CD8-positive, alpha-beta memory T cell (primary cell): ENCODE measurements around the gene KYAT1. TPM values are rescaled to one million over a fixed set of nuclear protein-coding genes. Genes with fewer than 3 reads are reported as not detected.

ENCODE experiments used
- CTCF ChIA-PET: fragments of 350-600 bp; sonication (Branson Sonifier 250); formaldehyde crosslinking; loops from one replicate; lab custom pipeline; 2021; ENCODE audit warnings: antibody characterized with exemption; lab: Charles Lee
- POLR2A ChIA-PET: fragments of 350-600 bp; sonication (Branson Sonifier 250); formaldehyde crosslinking; loops from one replicate; lab custom pipeline; 2021; ENCODE audit warnings: antibody characterized with exemption; lab: Charles Lee
- DNase-seq, 5 donors: peaks; one replicate each; pipeline versions ENCODE4 v3.0.0 to v3.0.0-alpha.2; 2020 to 2022; ENCODE audit warnings: mixed read lengths in 1 of 5
- H3K27ac ChIP-seq: one replicate; pipeline ENCODE4 v1.7.0; 2013; ENCODE audit warnings: low read depth, mild to moderate bottlenecking, low read length, moderate library complexity
- H3K27me3 ChIP-seq: 2 replicates; pipeline ENCODE4 v1.7.0; 2013; ENCODE audit warnings: low read length, mild to moderate bottlenecking; ENCODE audit not compliant: insufficient read depth, poor library complexity, severe bottlenecking
- H3K36me3 ChIP-seq: 2 replicates; pipeline ENCODE4 v1.7.0; 2013; ENCODE audit warnings: mild to moderate bottlenecking, low read length, moderate library complexity; ENCODE audit not compliant: insufficient read depth
- H3K4me1 ChIP-seq: 2 replicates; pipeline ENCODE4 v1.7.0; 2013; ENCODE audit warnings: mild to moderate bottlenecking, low read length, moderate library complexity; ENCODE audit not compliant: insufficient read depth
- H3K4me3 ChIP-seq: 2 replicates; pipeline ENCODE4 v1.7.0; 2013; ENCODE audit warnings: mild to moderate bottlenecking, low read length
- H3K9me3 ChIP-seq: 2 replicates; pipeline ENCODE4 v1.7.0; 2013; ENCODE audit warnings: mild to moderate bottlenecking, low read length
- H3K27ac Mint-ChIP-seq, 8 donors: one replicate each; pipeline ENCODE4 v1.8.0; 2020 to 2021; ENCODE audit warnings: mixed read lengths in 8 of 8, mild to moderate bottlenecking in 6 of 8, inconsistent platforms in 3 of 8, moderate library complexity in 3 of 8
- H3K27me3 Mint-ChIP-seq, 2 donors: one replicate each; pipeline ENCODE4 v1.8.0; 2020 to 2021; ENCODE audit warnings: mixed read lengths in 2 of 2, mild to moderate bottlenecking in 1 of 2, moderate library complexity in 1 of 2
- H3K36me3 Mint-ChIP-seq, 3 donors: one replicate each; pipeline ENCODE4 v1.8.0; 2020 to 2021; ENCODE audit warnings: mixed read lengths in 3 of 3, inconsistent platforms in 1 of 3, mild to moderate bottlenecking in 1 of 3
- H3K4me1 Mint-ChIP-seq, 3 donors: one replicate each; pipeline ENCODE4 v1.8.0; 2020 to 2021; ENCODE audit warnings: mixed read lengths in 3 of 3, inconsistent platforms in 1 of 3, mild to moderate bottlenecking in 1 of 3
- H3K4me3 Mint-ChIP-seq, 7 donors: one replicate each; pipeline ENCODE4 v1.8.0; 2020 to 2021; ENCODE audit warnings: mixed read lengths in 7 of 7, mild to moderate bottlenecking in 6 of 7, moderate library complexity in 4 of 7, inconsistent platforms in 2 of 7
- H3K9me3 Mint-ChIP-seq, 5 donors: one replicate each; pipeline ENCODE4 v1.8.0; 2020 to 2022; ENCODE audit warnings: mixed read lengths in 5 of 5, mild to moderate bottlenecking in 3 of 5, moderate library complexity in 2 of 5, inconsistent platforms in 1 of 5
- polyA plus RNA-seq: library from polyadenylated mRNA; unstranded; fragments of 300-500 nt; fragmentation: Illumina TruSeq; gene quantifications from one replicate; pipeline ENCODE4 v1.2.3, GENCODE V29; 2021
- total RNA-seq, 2 experiments: library from RNA; stranded (reverse); gene quantifications; one replicate each; pipeline ENCODE4 v1.2.3, GENCODE V29; 2021

KYAT1 gene
- total and polyA plus RNA-seq, 3 experiments from 2014 or later: 8.8 to 10.4 (median 8.9) TPM

GRCh38 chr9:128833696-128834095 is 48.1 kb downstream of the KYAT1 start:
- H3K27ac ChIP-seq: no peak overlapping the region
- DNase-seq: no peak
- H3K9me3 Mint-ChIP-seq: no peaks in the 10 kb centered on the region
- no peak overlapping the region for H3K27ac Mint-ChIP-seq
- peaks cover 11 to 15% (median 13%) of the 10 kb centered on the region in 3 donors for H3K4me1 Mint-ChIP-seq
- peaks cover 0 to 3% of the 10 kb centered on the region in 2 donors for H3K27me3 Mint-ChIP-seq
- ChIA-PET CTCF (no interaction called here), POLR2A (no interaction called here)
- peaks cover 12% of the 10 kb centered on the region for H3K4me1 ChIP-seq
- no peaks in the 10 kb centered on the region for H3K36me3 ChIP-seq
- H3K9me3 ChIP-seq: no peaks in the 10 kb centered on the region
- peaks cover 0 to 32% (median 0%) of the 10 kb centered on the region in 3 donors for H3K36me3 Mint-ChIP-seq
- no peak overlapping the region for H3K4me3 Mint-ChIP-seq
- H3K4me3 ChIP-seq: no peak overlapping the region
- H3K27me3 ChIP-seq: no peaks in the 10 kb centered on the region

GRCh38 chr9:128829477-128830251 is 52.1 kb downstream of the KYAT1 start, which contains the start of gene SPOUT1:
TSS of gene SPOUT1 (minus strand) at chr9:128829794. CDS start at chr9:128829780, 14 bp downstream.
- CTCF ChIA-PET: interaction anchor here (0.9 to 2.5 kb wide), 5 partner anchors 11 to 97 kb away, joined by 3 to 28 read pairs (median 3); partner anchors contain the start of gene ENDOG
- H3K27ac Mint-ChIP-seq: peak within 1 kb of the TSS; percentile 62 to 96 (median 92)

GRCh38 chr9:128828719-128829452 is 52.9 kb downstream of the KYAT1 start:
- Mint-ChIP-seq H3K4me3 (peak overlapping the region; percentile 91 to 99 (median 93)), H3K9me3 (no peaks in the 10 kb centered on the region), H3K4me1 (peaks cover 20 to 24% (median 21%) of the 10 kb centered on the region in 3 donors), H3K27ac (peak overlapping the region; percentile 62 to 96 (median 91)), H3K36me3 (peaks cover 0 to 57% (median 0%) of the 10 kb centered on the region in 3 donors), H3K27me3 (peaks cover 0 to 6% of the 10 kb centered on the region in 2 donors)
- POLR2A ChIA-PET: interaction anchor here (2.5 kb wide), 1 partner anchor 10 kb away, joined by 39 read pairs; the partner anchor contains the start of gene ENDOG
- Histone ChIP-seq H3K27ac (peak overlapping the region; percentile 67), H3K4me3 (peak overlapping the region; percentile 94), H3K9me3 (no peaks in the 10 kb centered on the region), H3K27me3 (no peaks in the 10 kb centered on the region), H3K36me3 (peaks cover 14% of the 10 kb centered on the region), H3K4me1 (peaks cover 17% of the 10 kb centered on the region)
- DNase-seq: no peak
- CTCF ChIA-PET: interaction anchor here (0.6 to 2.5 kb wide), 3 partner anchors 10 to 191 kb away, joined by 3 to 28 read pairs (median 3); partner anchors contain the start of gene ENDOG

More at GRCh38 chr9:128829477-128830251, 52.1 kb downstream of the KYAT1 start, which contains the start of gene SPOUT1:
- POLR2A ChIA-PET: interaction anchor here (0.5 to 2.5 kb wide), 5 partner anchors 10 to 181 kb away, joined by 3 to 39 read pairs (median 4); partner anchors contain the start of gene ENDOG
- Histone ChIP-seq H3K4me3 (peak within 1 kb of the TSS; percentile 94), H3K36me3 (peaks cover 14% of the 10 kb centered on the region), H3K27ac (peak within 1 kb of the TSS; percentile 67), H3K27me3 (no peaks in the 10 kb centered on the region), H3K4me1 (peaks cover 17% of the 10 kb centered on the region), H3K9me3 (no peaks in the 10 kb centered on the region)
- Mint-ChIP-seq H3K36me3 (peaks cover 0 to 52% (median 0%) of the 10 kb centered on the region in 3 donors), H3K4me3 (peak within 1 kb of the TSS; percentile 91 to 99 (median 93)), H3K4me1 (peaks cover 20 to 24% (median 21%) of the 10 kb centered on the region in 3 donors), H3K27me3 (peaks cover 0 to 3% of the 10 kb centered on the region in 2 donors), H3K9me3 (no peaks in the 10 kb centered on the region)
- peak; percentile 90 to 96 (median 91) for DNase-seq

GRCh38 chr9:128828267-128828666 is 53.5 kb downstream of the KYAT1 start:
- Mint-ChIP-seq H3K9me3 (no peaks in the 10 kb centered on the region), H3K27ac (peak overlapping the region in 7 of 8 donors; percentile 62 to 96 (median 90)), H3K27me3 (peaks cover 0 to 6% of the 10 kb centered on the region in 2 donors), H3K36me3 (peaks cover 0 to 59% (median 0%) of the 10 kb centered on the region in 3 donors), H3K4me1 (peaks cover 20 to 24% (median 21%) of the 10 kb centered on the region in 3 donors), H3K4me3 (peak overlapping the region; percentile 91 to 99 (median 93))
- peaks cover 17% of the 10 kb centered on the region for H3K4me1 ChIP-seq
- H3K9me3 ChIP-seq: no peaks in the 10 kb centered on the region
- CTCF ChIA-PET: interaction anchor here (0.6 to 2.2 kb wide), 2 partner anchors 10 to 192 kb away, joined by 3 to 10 read pairs; partner anchors contain the start of gene ENDOG
- H3K27me3 ChIP-seq: no peaks in the 10 kb centered on the region
- no peak for DNase-seq
- POLR2A ChIA-PET: interaction anchor here (2.5 kb wide), 1 partner anchor 9 kb away, joined by 39 read pairs; the partner anchor contains the start of gene ENDOG
- H3K4me3 ChIP-seq: no peak overlapping the region
- no peak overlapping the region for H3K27ac ChIP-seq
- H3K36me3 ChIP-seq: peaks cover 14% of the 10 kb centered on the region

GRCh38 chr9:128825923-128826700 is 55.6 kb downstream of the KYAT1 start:
- POLR2A ChIA-PET: interaction anchor here (0.5 to 1.2 kb wide), 3 partner anchors 8 to 30 kb away, joined by 3 to 5 read pairs (median 3); partner anchors contain the start of gene ENDOG
- Mint-ChIP-seq H3K4me1 (peaks cover 21 to 28% (median 23%) of the 10 kb centered on the region in 3 donors), H3K4me3 (peak overlapping the region in 2 of 7 donors; percentile 25 to 30), H3K36me3 (peaks cover 0 to 75% (median 0%) of the 10 kb centered on the region in 3 donors), H3K27me3 (peaks cover 0 to 6% of the 10 kb centered on the region in 2 donors), H3K27ac (peak overlapping the region in 2 of 8 donors; percentile 22 to 63), H3K9me3 (no peaks in the 10 kb centered on the region)
- Histone ChIP-seq H3K4me1 (peaks cover 17% of the 10 kb centered on the region), H3K36me3 (peaks cover 19% of the 10 kb centered on the region), H3K4me3 (no peak overlapping the region), H3K27me3 (no peaks in the 10 kb centered on the region), H3K27ac (no peak overlapping the region), H3K9me3 (no peaks in the 10 kb centered on the region)
- DNase-seq: no peak
- CTCF ChIA-PET: interaction anchor here (2.2 kb wide), 1 partner anchor 8 kb away, joined by 10 read pairs; the partner anchor contains the start of gene ENDOG

- H3K4me3 ChIP-seq: no peak overlapping the region
- peaks cover 13% of the 10 kb centered on the region for H3K4me1 ChIP-seq
- peaks cover 0 to 77% (median 0%) of the 10 kb centered on the region in 3 donors for H3K36me3 Mint-ChIP-seq
- ChIA-PET CTCF (no interaction called here), POLR2A (no interaction called here)
- peak overlapping the region in 1 of 8 donors; percentile 14 for H3K27ac Mint-ChIP-seq
- peaks cover 19 to 30% (median 24%) of the 10 kb centered on the region in 3 donors for H3K4me1 Mint-ChIP-seq
- peaks cover 19% of the 10 kb centered on the region for H3K36me3 ChIP-seq
- no peaks in the 10 kb centered on the region for H3K9me3 ChIP-seq
- H3K27ac ChIP-seq: no peak overlapping the region
- H3K4me3 Mint-ChIP-seq: peak overlapping the region in 2 of 7 donors; percentile 40 to 61
- no peak for DNase-seq
- H3K27me3 ChIP-seq: no peaks in the 10 kb centered on the region
- H3K27me3 Mint-ChIP-seq: peaks cover 0 to 6% of the 10 kb centered on the region in 2 donors
- no peaks in the 10 kb centered on the region for H3K9me3 Mint-ChIP-seq
Measured at GRCh38 chr9:128824911-128825310, 56.8 kb downstream of the KYAT1 start.
